ENCODE results near the gene GNPNAT1. TPM values are rescaled to one million over a fixed set of nuclear protein-coding genes. Genes with fewer than 3 reads are reported as not detected.

Gene GNPNAT1
- total and polyA plus RNA-seq, 8 donors: 8.1 to 26.9 (median 18.0) TPM

Other genes with a start within 250 kb of the GNPNAT1 start
- gene TXNDC16, start 239.1 kb downstream of the GNPNAT1 start, total RNA-seq: 1 to 10 TPM; 4.0 to 7.4 (median 4.8) TPM
- 1 to 10 TPM; 1.1 to 3.9 TPM for gene TXNDC16, start 239.1 kb downstream of the GNPNAT1 start, polyA plus RNA-seq
- gene GPR137C, start 238.8 kb downstream of the GNPNAT1 start, total RNA-seq: under 1 TPM; 0.13 to 0.81 (median 0.35) TPM
- gene GPR137C, start 238.8 kb downstream of the GNPNAT1 start, polyA plus RNA-seq: under 1 TPM; 0.27 to 0.47 TPM
- 10 to 100 TPM; 21.3 to 51.0 (median 28.5) TPM for gene ERO1A, start 96.0 kb downstream of the GNPNAT1 start, total RNA-seq
- 10 to 100 TPM in 1 of 2 donors, 1 to 10 TPM in 1; 9.7 to 11.0 TPM for gene ERO1A, start 96.0 kb downstream of the GNPNAT1 start, polyA plus RNA-seq
- 10 to 100 TPM; 30.0 to 46.6 (median 31.3) TPM for gene PSMC6, start 84.4 kb downstream of the GNPNAT1 start, total RNA-seq
- 10 to 100 TPM; 53.6 to 55.8 TPM for gene PSMC6, start 84.4 kb downstream of the GNPNAT1 start, polyA plus RNA-seq
- 1 to 10 TPM; 4.5 to 7.8 (median 5.9) TPM for gene STYX, start 61.4 kb downstream of the GNPNAT1 start, total RNA-seq
- gene STYX, start 61.4 kb downstream of the GNPNAT1 start, polyA plus RNA-seq: 1 to 10 TPM; 2.9 to 4.3 TPM
- gene FERMT2, start 159.4 kb upstream of the GNPNAT1 start, total RNA-seq: 10 to 100 TPM; 14.4 to 27.9 (median 16.6) TPM
- 10 to 100 TPM; 10.4 to 19.4 TPM for gene FERMT2, start 159.4 kb upstream of the GNPNAT1 start, polyA plus RNA-seq

Data from pancreas (tissue), 8 donors.